Measurements from ENCODE around the gene UBASH3B. TPM values are rescaled to one million over a fixed set of nuclear protein-coding genes. Genes with fewer than 3 reads are reported as not detected.

UBASH3B gene
- total RNA-seq, 1 experiment from 2014 or later: 31.6 TPM

GRCh38 chr11:122784325-122784955 lies 128.9 kb downstream of the UBASH3B start:
- peak; percentile 37 for DNase-seq (ENCODE audit: low read depth)
- in situ Hi-C loops (cut with HindIII; ENCODE audit: low pct_unique_long_range_greater_than_20kb, low sequenced_read_pairs): no loop called here

GRCh38 chr11:122785031-122785541 lies 129.6 kb downstream of the UBASH3B start:
- DNase-seq (ENCODE audit: low read depth): no peak
- in situ Hi-C loops (cut with HindIII; ENCODE audit: low pct_unique_long_range_greater_than_20kb, low sequenced_read_pairs): no loop called here

DNA sequence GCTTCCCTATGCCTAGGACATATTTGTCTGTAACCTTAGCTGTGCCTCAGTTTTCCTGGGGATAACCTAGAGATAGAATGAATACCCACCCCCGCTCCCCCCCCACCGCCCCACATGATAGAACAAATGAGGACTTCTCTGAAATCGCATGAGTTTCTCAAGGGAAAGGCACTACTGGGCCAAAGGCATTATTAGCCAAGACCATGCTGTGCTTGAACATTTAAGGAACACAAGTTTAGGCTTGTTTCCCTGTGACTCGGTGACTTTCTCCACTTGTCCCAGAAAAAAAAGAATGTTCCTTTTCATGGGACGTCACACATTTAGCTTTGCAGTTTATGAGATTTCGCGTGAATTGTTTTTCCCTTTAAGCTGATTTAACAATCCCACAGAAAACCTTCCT lies 131.4 kb downstream of the UBASH3B start:
- DNase-seq (ENCODE audit: low read depth): no peak
- in situ Hi-C loops (cut with HindIII; ENCODE audit: low pct_unique_long_range_greater_than_20kb, low sequenced_read_pairs): no loop called here

GRCh38 chr11:122788781-122789535 lies 133.4 kb downstream of the UBASH3B start:
- in situ Hi-C loops (cut with HindIII; ENCODE audit: low pct_unique_long_range_greater_than_20kb, low sequenced_read_pairs): no loop called here
- no peak for DNase-seq (ENCODE audit: low read depth)

DNA sequence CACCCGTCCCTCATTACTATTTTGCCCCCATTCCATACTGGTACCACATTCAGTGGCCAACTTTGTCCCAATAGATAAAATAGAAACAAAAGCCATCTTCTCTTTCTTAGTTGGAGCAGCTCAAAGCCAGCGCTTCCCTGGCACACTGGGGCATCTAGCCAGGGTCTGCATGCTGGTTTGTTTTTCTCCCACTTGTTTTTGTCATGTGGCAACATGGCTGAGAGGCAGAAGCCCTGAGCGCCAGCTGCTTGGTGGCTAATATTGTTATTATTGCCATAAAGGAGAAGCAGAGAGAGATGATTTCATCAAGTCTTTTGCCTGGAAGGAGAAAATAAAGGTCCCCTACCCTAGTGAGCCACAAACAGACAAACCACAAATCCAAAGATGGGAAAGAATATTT lies 134.4 kb downstream of the UBASH3B start:
- no peak for DNase-seq (ENCODE audit: low read depth)
- in situ Hi-C loops (cut with HindIII; ENCODE audit: low pct_unique_long_range_greater_than_20kb, low sequenced_read_pairs): no loop called here

- in situ Hi-C loops (cut with HindIII; ENCODE audit: low pct_unique_long_range_greater_than_20kb, low sequenced_read_pairs): no loop called here
These were observed 135.9 kb downstream of the UBASH3B start for GRCh38 chr11:122791411-122791810.

GRCh38 chr11:122791836-122792235 lies 136.3 kb downstream of the UBASH3B start:
- in situ Hi-C loops (cut with HindIII; ENCODE audit: low pct_unique_long_range_greater_than_20kb, low sequenced_read_pairs): no loop called here
- peak; percentile 77 for DNase-seq (ENCODE audit: low read depth)

More at GRCh38 chr11:122791411-122791810, 135.9 kb downstream of the UBASH3B start:
- peak; percentile 63 for DNase-seq (ENCODE audit: low read depth)

- in situ Hi-C loops (cut with HindIII; ENCODE audit: low pct_unique_long_range_greater_than_20kb, low sequenced_read_pairs): no loop called here
- no peak for DNase-seq (ENCODE audit: low read depth)
These were observed 138.0 kb downstream of the UBASH3B start for GRCh38 chr11:122793515-122793914.

GRCh38 chr11:122795307-122795706 lies 139.8 kb downstream of the UBASH3B start:
- DNase-seq (ENCODE audit: low read depth): no peak
- in situ Hi-C loops (cut with HindIII; ENCODE audit: low pct_unique_long_range_greater_than_20kb, low sequenced_read_pairs): no loop called here

DNA sequence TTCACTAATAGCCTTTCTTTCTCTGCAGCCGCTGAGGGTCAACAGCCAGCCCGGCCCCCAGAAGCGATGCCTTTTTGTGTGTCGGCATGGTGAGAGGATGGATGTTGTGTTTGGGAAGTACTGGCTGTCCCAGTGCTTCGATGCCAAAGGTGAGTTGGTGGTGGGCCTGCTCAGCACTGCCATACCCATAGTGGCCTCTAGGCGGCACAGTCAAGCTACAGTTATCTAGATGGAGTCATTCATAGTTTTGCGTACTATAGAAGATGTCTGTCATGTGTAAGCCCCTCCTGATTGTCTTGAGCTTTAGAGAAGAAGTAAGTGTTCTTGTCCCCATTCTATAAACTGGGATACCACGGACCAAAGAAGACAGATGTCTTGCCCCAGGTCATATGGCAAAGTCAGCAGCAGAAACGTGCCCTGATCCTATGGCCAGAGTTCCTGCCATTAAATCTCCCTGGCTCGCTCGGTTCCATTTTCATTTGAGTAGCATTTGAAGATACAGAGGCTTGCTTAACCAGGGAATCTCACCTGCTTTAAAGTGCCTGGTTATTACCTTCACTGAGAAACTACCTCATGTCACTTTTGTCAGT lies 140.7 kb downstream of the UBASH3B start:
- in situ Hi-C loops (cut with HindIII; ENCODE audit: low pct_unique_long_range_greater_than_20kb, low sequenced_read_pairs): no loop called here

GRCh38 chr11:122797651-122798050 lies 142.1 kb downstream of the UBASH3B start:
- no peak for DNase-seq (ENCODE audit: low read depth)
- in situ Hi-C loops (cut with HindIII; ENCODE audit: low pct_unique_long_range_greater_than_20kb, low sequenced_read_pairs): no loop called here

More for the DNA sequence above, 140.7 kb downstream of the UBASH3B start:
- DNase-seq (ENCODE audit: low read depth): no peak

- in situ Hi-C loops (cut with HindIII; ENCODE audit: low pct_unique_long_range_greater_than_20kb, low sequenced_read_pairs): no loop called here
- no peak for DNase-seq (ENCODE audit: low read depth)
These were observed 144.0 kb downstream of the UBASH3B start for GRCh38 chr11:122799406-122800105.

GRCh38 chr11:122802876-122803275 lies 147.4 kb downstream of the UBASH3B start:
- DNase-seq (ENCODE audit: low read depth): no peak
- in situ Hi-C loops (cut with HindIII; ENCODE audit: low pct_unique_long_range_greater_than_20kb, low sequenced_read_pairs): no loop called here

DNA sequence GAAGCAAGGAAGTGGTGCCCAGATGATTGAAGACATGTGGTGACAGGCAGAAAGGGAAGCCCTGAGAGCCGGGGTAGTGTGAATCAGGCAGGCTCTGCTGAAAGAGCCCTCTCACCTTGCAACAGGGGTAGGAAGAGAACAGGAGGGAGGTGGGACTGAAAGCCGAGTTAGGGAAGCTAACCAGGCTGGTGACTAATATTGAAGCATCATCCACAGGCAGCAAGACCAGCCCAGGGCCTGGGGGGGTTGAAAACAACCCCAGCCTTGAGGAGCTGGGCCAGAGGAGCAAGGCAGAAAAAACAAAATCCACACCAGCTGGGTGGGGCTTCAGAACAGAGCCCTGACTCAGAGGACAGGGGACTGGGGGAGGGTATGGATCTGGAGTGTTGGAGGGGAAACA lies 147.8 kb downstream of the UBASH3B start:
- DNase-seq (ENCODE audit: low read depth): peak; percentile 68
- in situ Hi-C loops (cut with HindIII; ENCODE audit: low pct_unique_long_range_greater_than_20kb, low sequenced_read_pairs): no loop called here

- in situ Hi-C loops (cut with HindIII; ENCODE audit: low pct_unique_long_range_greater_than_20kb, low sequenced_read_pairs): no loop called here
- no peak for DNase-seq (ENCODE audit: low read depth)
These were observed 148.2 kb downstream of the UBASH3B start for GRCh38 chr11:122803716-122804115.

DNA sequence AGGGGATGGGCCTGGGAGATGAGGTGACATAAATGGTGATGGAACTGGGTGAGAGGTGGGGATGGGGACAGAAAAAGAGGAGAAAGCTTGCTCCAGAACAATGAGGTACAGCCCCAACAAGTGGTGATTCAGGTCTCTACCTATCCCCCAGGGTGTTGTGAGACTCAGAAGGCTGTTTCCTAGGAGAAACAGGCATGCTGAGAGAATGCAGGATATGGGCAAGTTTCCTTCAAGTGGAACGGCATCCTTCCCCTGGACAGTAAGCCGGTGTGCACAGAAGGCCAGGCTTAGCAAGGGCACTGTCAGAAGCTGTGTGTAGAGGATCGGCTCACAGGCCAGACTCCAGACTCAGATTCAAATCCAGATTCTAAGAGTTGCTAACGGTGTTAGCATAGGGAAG lies 148.6 kb downstream of the UBASH3B start:
- DNase-seq (ENCODE audit: low read depth): peak; percentile 48
- in situ Hi-C loops (cut with HindIII; ENCODE audit: low pct_unique_long_range_greater_than_20kb, low sequenced_read_pairs): no loop called here

DNA sequence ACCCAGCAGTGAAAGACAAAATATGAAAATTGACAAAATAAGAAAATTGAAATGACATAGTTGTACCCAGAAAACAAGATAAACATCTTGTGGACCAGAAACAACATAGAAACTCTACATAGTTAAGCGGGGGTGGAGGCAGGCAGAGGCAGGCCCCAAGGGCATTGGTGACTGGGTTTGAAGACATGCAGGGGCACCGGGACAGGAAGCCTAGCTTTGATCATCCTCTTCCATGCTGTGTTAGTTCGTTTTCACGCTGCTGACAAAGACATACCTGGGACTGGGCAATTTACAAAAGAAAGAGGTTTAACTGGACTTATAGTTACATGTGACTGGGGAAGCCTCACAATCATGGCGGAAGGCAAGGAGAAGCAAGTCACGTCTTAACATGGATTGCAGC lies 149.3 kb downstream of the UBASH3B start:
- in situ Hi-C loops (cut with HindIII; ENCODE audit: low pct_unique_long_range_greater_than_20kb, low sequenced_read_pairs): no loop called here

GRCh38 chr11:122807731-122808477 lies 152.4 kb downstream of the UBASH3B start:
- in situ Hi-C loops (cut with HindIII; ENCODE audit: low pct_unique_long_range_greater_than_20kb, low sequenced_read_pairs): no loop called here
- no peak for DNase-seq (ENCODE audit: low read depth)

More for the DNA sequence above, 149.3 kb downstream of the UBASH3B start:
- DNase-seq (ENCODE audit: low read depth): no peak
